ENCODE results near the gene CNOT1.

GRCh38 chr16:58634265-58634802 is 4.7 kb upstream of the CNOT1 start:
- TF ChIP-seq CTCF (IDR thresholded peaks at IDR 0.05; ENCODE audit: low read length) (no peak), EZH2phosphoT487 (IDR thresholded peaks at IDR 0.05; ENCODE audit: low read length) (no peak)

All from MM.1S (cell line).